Measurements from ENCODE around the gene SMCP.

- TF ChIP-seq CTCF (IDR thresholded peaks at IDR 0.05) (no peak), POLR2A (IDR thresholded peaks at IDR 0.05; ENCODE audit: low read depth) (no peak)
Measured at GRCh38 chr1:152932170-152932811, 54.2 kb downstream of the SMCP start.

All from esophagus muscularis mucosa (tissue), 3 donors.